Stimulated activated effector memory CD8-positive, alpha-beta T cell treated with anti-CD3 and anti-CD28 coated beads, Interleukin-12 subunit alpha, Interleukin-12 subunit beta, amount 100 ng/mL, for 72 hours (primary cell): ENCODE measurements around the gene ADCY5.
"Not testable (repeated sequence)": the region's sequence is repeated elsewhere in the genome, so short reads cannot be mapped to it uniquely, and the experiment has no call there.

Experiments
- ATAC-seq: fragments of 150-1000 bp; cut with Tn5 transposase; 2 replicates; pipeline ENCODE4 v1.10.0; 2021
- DNase-seq, 2 donors: peaks; one replicate each; pipeline ENCODE4 v3.0.0; 2021 to 2022; ENCODE audit warnings: low spot score in 2 of 2
- H3K27ac Mint-ChIP-seq: one replicate; pipeline ENCODE4 v1.8.0; 2022; ENCODE audit warnings: mild to moderate bottlenecking, mixed read lengths
- H3K36me3 Mint-ChIP-seq: one replicate; pipeline ENCODE4 v1.8.0; 2022; ENCODE audit warnings: mild to moderate bottlenecking, mixed read lengths
- H3K4me1 Mint-ChIP-seq: one replicate; pipeline ENCODE4 v1.8.0; 2022; ENCODE audit warnings: mixed read lengths
- H3K4me3 Mint-ChIP-seq: one replicate; pipeline ENCODE4 v1.8.0; 2022; ENCODE audit warnings: mild to moderate bottlenecking, mixed read lengths
- H3K9me3 Mint-ChIP-seq: one replicate; pipeline ENCODE4 v1.8.0; 2022; ENCODE audit warnings: mixed read lengths

Gene ADCY5

GRCh38 chr3:123256256-123256655 is 192.6 kb downstream of the ADCY5 start:
- no peaks in the 10 kb centered on the region for H3K9me3 Mint-ChIP-seq
- ATAC-seq (no peak), DNase-seq (no peak)
- H3K4me3 Mint-ChIP-seq: no peak overlapping the region
- no peaks in the 10 kb centered on the region for H3K4me1 Mint-ChIP-seq
- peaks cover 38% of the 10 kb centered on the region for H3K36me3 Mint-ChIP-seq
- H3K27ac Mint-ChIP-seq: no peak overlapping the region

- Mint-ChIP-seq H3K27ac (no peak overlapping the region), H3K9me3 (no peaks in the 10 kb centered on the region), H3K36me3 (peaks cover 79% of the 10 kb centered on the region), H3K4me1 (peaks cover 5% of the 10 kb centered on the region), H3K4me3 (no peak overlapping the region)
- no peak for DNase-seq
- ATAC-seq: no peak
Measured at GRCh38 chr3:123246866-123247265, 202.0 kb downstream of the ADCY5 start.

GRCh38 chr3:123244128-123244527 is 204.8 kb downstream of the ADCY5 start:
- no peak overlapping the region for H3K4me3 Mint-ChIP-seq
- no peaks in the 10 kb centered on the region for H3K9me3 Mint-ChIP-seq
- ATAC-seq (no peak), DNase-seq (no peak)
- no peak overlapping the region for H3K27ac Mint-ChIP-seq
- H3K4me1 Mint-ChIP-seq: peaks cover 14% of the 10 kb centered on the region
- H3K36me3 Mint-ChIP-seq: peaks cover 83% of the 10 kb centered on the region

- DNase-seq (no peak), ATAC-seq (no peak)
- H3K4me3 Mint-ChIP-seq: no peak overlapping the region
- H3K4me1 Mint-ChIP-seq: peaks cover 20% of the 10 kb centered on the region
- no peak overlapping the region for H3K27ac Mint-ChIP-seq
- H3K36me3 Mint-ChIP-seq: peaks cover 49% of the 10 kb centered on the region
- H3K9me3 Mint-ChIP-seq: no peaks in the 10 kb centered on the region
Measured at GRCh38 chr3:123239756-123240155, 209.1 kb downstream of the ADCY5 start.

GRCh38 chr3:123239186-123239585 is 209.7 kb downstream of the ADCY5 start:
- not testable (repeated sequence) for H3K9me3 Mint-ChIP-seq, H3K4me3 Mint-ChIP-seq, DNase-seq, ATAC-seq, H3K27ac Mint-ChIP-seq
- peaks cover 43% of the 10 kb centered on the region for H3K36me3 Mint-ChIP-seq
- peaks cover 20% of the 10 kb centered on the region for H3K4me1 Mint-ChIP-seq

GRCh38 chr3:123236902-123237301 is 212.0 kb downstream of the ADCY5 start:
- H3K36me3 Mint-ChIP-seq: peaks cover 33% of the 10 kb centered on the region
- no peaks in the 10 kb centered on the region for H3K9me3 Mint-ChIP-seq
- no peak for DNase-seq
- no peak overlapping the region for H3K27ac Mint-ChIP-seq
- ATAC-seq: no peak
- H3K4me1 Mint-ChIP-seq: peaks cover 16% of the 10 kb centered on the region
- no peak overlapping the region for H3K4me3 Mint-ChIP-seq
